ENCODE results near the gene MRTFA. TPM values are rescaled to one million over a fixed set of nuclear protein-coding genes. Genes with fewer than 3 reads are reported as not detected.

MRTFA gene
- total RNA-seq, 2 experiments from 2014 or later, result 72.5 to 76.3 TPM

DNA sequence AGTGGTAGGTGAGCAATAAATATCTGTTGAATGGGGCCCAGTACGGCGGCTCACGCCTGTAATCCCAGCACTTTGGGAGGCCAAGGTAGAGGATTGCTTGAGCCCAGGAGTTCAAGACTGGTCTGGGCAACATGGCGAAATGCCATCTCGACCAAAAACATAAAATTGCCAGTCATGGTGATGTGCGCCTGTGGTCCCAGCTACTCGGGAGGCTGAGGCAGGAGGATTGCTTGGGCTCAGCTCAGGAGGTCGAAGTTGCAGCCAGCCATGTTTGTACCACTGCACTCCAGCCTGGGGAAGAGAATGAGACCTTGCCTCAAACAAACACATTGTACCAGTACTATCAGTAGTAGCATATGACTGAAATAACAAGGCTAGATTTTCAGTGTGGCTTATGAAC lies 262.0 kb downstream of the MRTFA start:
- ATAC-seq (ENCODE audit: low read depth) (no peak), DNase-seq (no peak)
- no peaks in the 10 kb centered on the region for H3K27me3 Mint-ChIP-seq
- peaks cover 25% of the 10 kb centered on the region for H3K36me3 Mint-ChIP-seq
- no peak overlapping the region for H3K27ac Mint-ChIP-seq
- no peak overlapping the region for H3K4me3 Mint-ChIP-seq
- POLR2A ChIA-PET, result interaction anchor here (1.3 kb wide), 1 partner anchor 43 kb away, joined by 5 read pairs; no protein-coding TSS in a partner anchor
- H3K4me1 Mint-ChIP-seq, result peaks cover 26% of the 10 kb centered on the region
- no peaks in the 10 kb centered on the region for H3K9me3 Mint-ChIP-seq

DNA sequence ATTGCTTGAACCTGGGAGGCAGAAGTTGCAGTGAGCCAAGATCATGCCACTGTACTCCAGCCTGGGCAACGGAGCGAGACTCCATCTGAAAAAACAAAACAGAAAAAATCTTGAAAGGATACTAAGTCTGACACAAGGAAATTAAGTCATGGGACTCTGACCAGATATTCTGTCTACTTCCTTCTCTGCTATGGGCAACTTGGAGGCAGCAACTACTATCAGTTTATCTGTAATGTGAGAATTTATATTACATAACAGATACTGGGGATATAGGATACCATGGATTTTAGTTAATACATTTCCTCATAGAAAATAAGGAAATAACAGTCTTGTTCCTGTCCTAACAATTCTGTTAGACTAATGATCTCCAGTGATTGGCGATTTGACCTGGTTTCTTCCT lies 267.7 kb downstream of the MRTFA start:
- H3K4me3 Mint-ChIP-seq, result no peak overlapping the region
- no peak for ATAC-seq (ENCODE audit: low read depth)
- POLR2A ChIA-PET, result interaction anchor here (0.6 kb wide), 1 partner anchor 263 kb away, joined by 3 read pairs; no protein-coding TSS in a partner anchor
- peaks cover 16% of the 10 kb centered on the region for H3K4me1 Mint-ChIP-seq
- DNase-seq, result no peak
- no peaks in the 10 kb centered on the region for H3K27me3 Mint-ChIP-seq
- no peak overlapping the region for H3K27ac Mint-ChIP-seq
- H3K9me3 Mint-ChIP-seq, result no peaks in the 10 kb centered on the region
- H3K36me3 Mint-ChIP-seq, result peaks cover 40% of the 10 kb centered on the region

DNA sequence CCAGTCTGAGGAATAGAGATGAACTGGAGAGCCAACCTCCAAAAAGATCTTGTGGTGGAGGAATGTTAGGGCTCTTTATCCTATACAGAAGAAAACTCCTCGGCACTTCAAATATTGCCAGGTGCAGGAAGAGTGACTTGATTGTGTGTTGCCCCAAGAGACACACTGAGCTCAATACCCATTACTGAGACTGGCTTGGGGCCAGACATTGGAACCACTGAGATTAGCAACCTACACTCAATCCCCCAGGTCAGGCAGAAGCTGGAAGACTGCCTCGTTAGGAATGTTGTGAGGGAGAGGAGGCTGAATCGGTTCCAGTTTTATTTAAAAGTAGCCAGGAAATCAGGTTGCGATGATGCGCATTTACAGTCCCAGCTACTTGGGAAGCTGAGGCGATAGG lies 268.5 kb downstream of the MRTFA start:
- H3K27ac Mint-ChIP-seq, result no peak overlapping the region
- H3K4me3 Mint-ChIP-seq, result no peak overlapping the region
- H3K4me1 Mint-ChIP-seq, result peaks cover 14% of the 10 kb centered on the region
- no peak for ATAC-seq (ENCODE audit: low read depth)
- peaks cover 37% of the 10 kb centered on the region for H3K36me3 Mint-ChIP-seq
- DNase-seq, result no peak
- POLR2A ChIA-PET, result interaction anchor here (0.6 to 1.5 kb wide), 3 partner anchors 16 to 262 kb away, joined by 3 read pairs; no protein-coding TSS in a partner anchor
- H3K27me3 Mint-ChIP-seq, result no peaks in the 10 kb centered on the region
- H3K9me3 Mint-ChIP-seq, result no peaks in the 10 kb centered on the region

DNA sequence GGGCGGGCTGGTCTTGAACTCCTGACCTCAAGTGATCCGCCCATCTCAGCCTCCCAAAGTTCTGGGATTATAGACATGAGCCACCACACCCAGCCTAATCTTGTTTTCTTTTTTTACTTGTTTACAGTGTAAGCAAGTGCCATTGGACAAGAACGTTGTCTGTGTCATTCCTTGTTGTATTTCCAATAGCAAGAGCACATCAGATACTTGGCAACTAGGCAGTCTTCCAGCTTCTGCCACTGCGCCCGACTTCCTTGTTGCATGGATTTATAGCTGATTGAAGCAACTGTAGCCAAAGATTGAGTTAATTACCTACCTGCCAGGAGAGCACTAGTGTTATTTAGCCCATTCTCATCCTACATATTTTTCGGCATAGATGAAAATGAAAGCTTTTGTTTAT lies 269.2 kb downstream of the MRTFA start:
- POLR2A ChIA-PET, result interaction anchor here (0.7 to 1.5 kb wide), 3 partner anchors 17 to 40 kb away, joined by 3 to 4 read pairs (median 3); no protein-coding TSS in a partner anchor
- Mint-ChIP-seq H3K4me3 (no peak overlapping the region), H3K9me3 (no peaks in the 10 kb centered on the region), H3K4me1 (peaks cover 10% of the 10 kb centered on the region), H3K27ac (peak overlapping the region; percentile 40), H3K36me3 (peaks cover 36% of the 10 kb centered on the region), H3K27me3 (no peaks in the 10 kb centered on the region)
- DNase-seq (no peak), ATAC-seq (ENCODE audit: low read depth) (no peak)

DNA sequence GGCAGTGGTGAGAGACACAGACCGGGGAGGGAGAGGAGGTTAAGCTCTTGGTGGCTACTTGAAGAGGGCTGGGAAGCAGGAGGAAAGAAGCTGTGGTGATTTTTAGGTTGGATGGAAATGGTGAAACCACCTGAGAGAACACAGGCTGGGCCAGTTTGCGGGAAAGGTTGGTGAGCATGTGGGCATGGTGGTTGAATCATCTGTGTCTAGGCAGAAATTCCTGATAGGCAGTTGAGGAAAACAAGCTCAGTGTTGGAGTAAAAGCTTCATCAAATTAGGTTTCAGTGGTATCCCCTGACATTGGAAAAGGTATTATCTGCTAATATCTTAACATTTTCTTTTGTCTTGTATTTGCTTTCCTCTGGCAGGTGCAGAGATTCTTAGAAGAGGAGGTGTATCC lies 270.5 kb downstream of the MRTFA start:
- Mint-ChIP-seq H3K4me3 (no peak overlapping the region), H3K36me3 (peaks cover 44% of the 10 kb centered on the region), H3K27ac (no peak overlapping the region), H3K27me3 (no peaks in the 10 kb centered on the region), H3K9me3 (no peaks in the 10 kb centered on the region), H3K4me1 (peaks cover 6% of the 10 kb centered on the region)
- ATAC-seq (ENCODE audit: low read depth) (no peak), DNase-seq (no peak)
- POLR2A ChIA-PET, result no interaction called here

DNA sequence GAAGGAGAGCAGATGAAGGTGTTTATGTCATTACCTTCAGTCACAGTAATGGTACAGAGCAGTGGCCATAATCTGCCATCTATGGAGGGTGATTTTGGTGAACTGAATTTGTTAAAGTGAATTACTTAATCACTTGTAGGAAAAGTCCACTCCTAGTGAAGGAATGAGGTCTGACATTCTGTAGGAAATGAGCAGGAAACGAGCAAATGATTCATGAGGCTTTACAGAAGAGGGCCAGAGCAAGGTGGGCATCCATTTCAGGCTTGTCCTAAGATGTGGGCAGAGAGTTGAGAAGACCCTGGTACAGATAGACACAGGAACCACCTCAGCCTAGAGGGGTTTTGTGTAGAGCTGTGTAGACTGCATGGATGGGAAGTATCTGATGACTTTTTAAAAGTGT lies 272.1 kb downstream of the MRTFA start:
- no peak for DNase-seq
- Mint-ChIP-seq H3K4me1 (peaks cover 2% of the 10 kb centered on the region), H3K27me3 (no peaks in the 10 kb centered on the region), H3K9me3 (no peaks in the 10 kb centered on the region), H3K4me3 (no peak overlapping the region), H3K36me3 (peaks cover 47% of the 10 kb centered on the region), H3K27ac (peak overlapping the region; percentile 33)
- POLR2A ChIA-PET, result no interaction called here
- no peak for ATAC-seq (ENCODE audit: low read depth)

DNA sequence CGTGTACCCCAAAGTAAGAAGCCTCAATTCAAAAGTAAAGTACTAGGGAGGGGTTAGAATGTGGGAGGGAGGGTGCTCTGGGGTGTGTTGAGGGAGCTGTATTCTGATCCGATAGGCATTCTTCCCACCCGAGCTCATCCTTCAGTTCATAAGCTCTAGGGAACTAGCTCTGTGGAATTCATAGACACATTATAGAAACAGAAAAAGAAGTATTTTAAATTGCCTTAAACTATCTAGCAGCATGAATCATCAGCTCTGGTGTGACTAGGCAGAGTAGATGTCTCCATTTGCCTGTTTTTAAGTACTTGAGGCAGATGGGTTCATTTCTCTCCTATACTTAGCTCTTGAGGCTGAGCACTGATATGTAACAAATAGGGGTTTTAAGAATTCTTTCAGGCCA lies 273.5 kb downstream of the MRTFA start:
- no peaks in the 10 kb centered on the region for H3K4me1 Mint-ChIP-seq
- peaks cover 48% of the 10 kb centered on the region for H3K36me3 Mint-ChIP-seq
- H3K27ac Mint-ChIP-seq, result no peak overlapping the region
- H3K4me3 Mint-ChIP-seq, result no peak overlapping the region
- DNase-seq, result no peak
- no peaks in the 10 kb centered on the region for H3K27me3 Mint-ChIP-seq
- H3K9me3 Mint-ChIP-seq, result no peaks in the 10 kb centered on the region
- POLR2A ChIA-PET, result interaction anchor here (0.9 kb wide), 1 partner anchor 13 kb away, joined by 4 read pairs; no protein-coding TSS in a partner anchor
- no peak for ATAC-seq (ENCODE audit: low read depth)

DNA sequence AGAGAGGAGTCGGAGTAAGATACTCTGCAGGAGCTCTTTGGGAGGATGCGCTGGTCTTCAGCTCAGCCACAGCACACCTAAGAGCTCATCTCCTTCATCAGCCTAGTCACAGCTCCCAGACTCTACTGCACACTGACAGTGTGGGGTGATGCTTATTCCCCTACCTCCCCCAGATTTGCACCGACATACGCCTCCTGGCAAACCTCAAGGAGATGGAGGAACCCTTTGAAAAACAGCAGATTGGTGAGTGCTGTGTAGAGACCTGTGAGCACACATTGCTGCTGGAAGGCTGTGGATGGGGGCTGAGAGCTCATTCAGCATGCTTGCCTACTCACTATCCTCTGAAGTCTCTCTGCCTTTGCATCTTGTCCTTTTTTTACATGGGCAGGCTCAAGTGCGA lies 275.4 kb downstream of the MRTFA start:
- H3K9me3 Mint-ChIP-seq, result no peaks in the 10 kb centered on the region

More for the DNA sequence above, 275.4 kb downstream of the MRTFA start:
- POLR2A ChIA-PET, result interaction anchor here (0.7 to 1.0 kb wide), 3 partner anchors 9 to 38 kb away, joined by 3 to 4 read pairs (median 3); partner anchors contain the start of gene SGSM3
- Mint-ChIP-seq H3K4me1 (no peaks in the 10 kb centered on the region), H3K27me3 (no peaks in the 10 kb centered on the region), H3K36me3 (peaks cover 41% of the 10 kb centered on the region), H3K27ac (no peak overlapping the region), H3K4me3 (no peak overlapping the region)
- no peak for DNase-seq
- no peak for ATAC-seq (ENCODE audit: low read depth)

Other genes with a start within 250 kb of the MRTFA start
- not detected for gene MCHR1, start 42.8 kb upstream of the MRTFA start, total RNA-seq
- gene SLC25A17, start 182.6 kb upstream of the MRTFA start, total RNA-seq, result 10 to 100 TPM; 17.8 to 20.6 TPM
- 100 to 1,000 TPM; 131 to 138 TPM for gene ST13, start 219.9 kb upstream of the MRTFA start, total RNA-seq
- 10 to 100 TPM; 14.7 to 15.1 TPM for gene XPNPEP3, start 220.4 kb upstream of the MRTFA start, total RNA-seq
- not detected for gene DNAJB7, start 225.4 kb upstream of the MRTFA start, total RNA-seq

All from activated naive CD8-positive, alpha-beta T cell treated with anti-CD3 and anti-CD28 coated beads, Interleukin-2, amount 10 ng/mL, durations not matched to agents 7 days and 5 days (primary cell).